Measurements from ENCODE around the gene TBCK. TPM values are rescaled to one million over a fixed set of nuclear protein-coding genes. Genes with fewer than 3 reads are reported as not detected.

The TBCK gene
- polyA plus RNA-seq, 1 of the 3 experiments (the other 2 are of a cell fraction), result 14.6 TPM

Other genes with a start within 250 kb of the TBCK start
- 14.0 and 20.4 TPM in 2 replicates for gene AIMP1, start 341 bp upstream of the TBCK start, polyA plus RNA-seq (2012; rRNA removed)
- not detected in 2 replicates for gene GIMD1, start 52.6 kb upstream of the TBCK start, polyA plus RNA-seq (2012; rRNA removed)

Data from SK-N-SH (cell line).